Progenitor cell of endocrine pancreas (in vitro differentiated cells): ENCODE results near the gene ZNF616. TPM values are rescaled to one million over a fixed set of nuclear protein-coding genes. Genes with fewer than 3 reads are reported as not detected.
A peak's percentile ranks its signal among the peaks of the same experiment; 100 is the strongest.

ENCODE experiments used
- DNase-seq: peaks from one replicate; pipeline ENCODE4 v3.0.0; 2021; ENCODE audit warnings: low spot score; ENCODE audit not compliant: unreplicated experiment
- H3K27ac Mint-ChIP-seq: 2 replicates; pipeline ENCODE4 v1.8.0; 2021; ENCODE audit warnings: mild to moderate bottlenecking, moderate library complexity, mixed read lengths
- H3K27me3 Mint-ChIP-seq: 2 replicates; pipeline ENCODE4 v1.8.0; 2021; ENCODE audit warnings: mixed read lengths
- H3K36me3 Mint-ChIP-seq: 2 replicates; pipeline ENCODE4 v1.8.0; 2022; ENCODE audit warnings: mixed read lengths; ENCODE audit not compliant: insufficient read depth
- H3K4me1 Mint-ChIP-seq: 2 replicates; pipeline ENCODE4 v1.8.0; 2021; ENCODE audit warnings: low read depth, mixed read lengths
- H3K4me3 Mint-ChIP-seq: 2 replicates; pipeline ENCODE4 v1.8.0; 2021; ENCODE audit warnings: low read depth, mild to moderate bottlenecking, moderate library complexity, mixed read lengths
- H3K9me3 Mint-ChIP-seq: 2 replicates; pipeline ENCODE4 v1.8.0; 2021; ENCODE audit warnings: low read depth, mixed read lengths
- CTCF ChIP-seq: fragments of 200-600 bp; sonication (generic); IDR thresholded peaks from one replicate; pipeline ENCODE4 v1.5.0; 2021; ENCODE audit warnings: antibody characterized with exemption, mild to moderate bottlenecking; ENCODE audit not compliant: unreplicated experiment
- total RNA-seq: library from RNA; stranded (reverse); gene quantifications from 2 replicates; pipeline ENCODE4 v1.2.1, GENCODE V29; 2021

The ZNF616 gene
- total RNA-seq, 1 donor from 2014 or later: 28.5 TPM

GRCh38 chr19:52094526-52095130 lies 45.1 kb downstream of the ZNF616 start:
- Mint-ChIP-seq H3K27me3 (no peaks in the 10 kb centered on the region), H3K4me1 (peaks cover 16% of the 10 kb centered on the region), H3K4me3 (peak overlapping the region; percentile 93), H3K36me3 (peaks cover 43% of the 10 kb centered on the region), H3K27ac (peak overlapping the region; percentile 96), H3K9me3 (peaks cover 26% of the 10 kb centered on the region)
- TF ChIP-seq CTCF: no peak
- DNase-seq: no peak

- no peak for DNase-seq
- Mint-ChIP-seq H3K36me3 (peaks cover 85% of the 10 kb centered on the region), H3K27ac (peak overlapping the region; percentile 21), H3K9me3 (peaks cover 26% of the 10 kb centered on the region), H3K4me1 (no peaks in the 10 kb centered on the region), H3K27me3 (no peaks in the 10 kb centered on the region), H3K4me3 (no peak overlapping the region)
- TF ChIP-seq CTCF: no peak
These were observed 53.3 kb downstream of the ZNF616 start for GRCh38 chr19:52086481-52086880.

DNA sequence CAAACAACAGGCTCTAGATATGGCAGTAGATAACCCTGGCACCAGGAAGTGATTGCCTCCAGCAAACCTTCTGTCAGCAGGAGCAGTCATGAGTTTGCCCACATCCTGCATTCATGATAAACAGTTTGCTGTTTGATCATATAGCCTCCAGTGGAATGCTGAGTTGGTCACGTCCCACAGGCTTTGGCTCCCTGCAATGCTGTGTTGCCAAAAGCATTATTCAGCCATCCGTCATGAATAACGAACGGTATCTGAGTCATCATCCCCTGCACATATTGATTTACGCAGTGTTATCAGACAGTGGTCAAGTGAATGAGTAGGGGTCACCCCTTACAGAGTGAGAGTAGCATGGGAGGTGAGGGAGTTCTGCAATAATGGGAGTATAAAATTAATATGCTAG lies 69.2 kb downstream of the ZNF616 start:
- Mint-ChIP-seq H3K27ac (no peak overlapping the region), H3K4me3 (no peak overlapping the region), H3K9me3 (peaks cover 71% of the 10 kb centered on the region)

GRCh38 chr19:52069653-52070052 lies 70.1 kb downstream of the ZNF616 start:
- DNase-seq: no peak
- Mint-ChIP-seq H3K4me3 (no peak overlapping the region), H3K9me3 (peaks cover 68% of the 10 kb centered on the region), H3K4me1 (no peaks in the 10 kb centered on the region), H3K36me3 (peaks cover 91% of the 10 kb centered on the region), H3K27me3 (no peaks in the 10 kb centered on the region), H3K27ac (no peak overlapping the region)
- TF ChIP-seq CTCF: no peak

More for the DNA sequence above, 69.2 kb downstream of the ZNF616 start:
- no peaks in the 10 kb centered on the region for H3K4me1 Mint-ChIP-seq
- H3K27me3 Mint-ChIP-seq: no peaks in the 10 kb centered on the region
- no peak for DNase-seq
- no peak for TF ChIP-seq CTCF
- peaks cover 91% of the 10 kb centered on the region for H3K36me3 Mint-ChIP-seq

- Mint-ChIP-seq H3K36me3 (peaks cover 87% of the 10 kb centered on the region), H3K4me3 (no peak overlapping the region), H3K4me1 (no peaks in the 10 kb centered on the region), H3K9me3 (peaks cover 60% of the 10 kb centered on the region), H3K27ac (peak overlapping the region; percentile 23), H3K27me3 (no peaks in the 10 kb centered on the region)
- TF ChIP-seq CTCF: no peak
- no peak for DNase-seq
These were observed 73.4 kb downstream of the ZNF616 start for GRCh38 chr19:52066258-52066863.
